Upper lobe of left lung (tissue), 4 donors: ENCODE results near the gene LNX1.
"Not testable (repeated sequence)": the region's sequence is repeated elsewhere in the genome, so short reads cannot be mapped to it uniquely, and the experiment has no call there.

Source experiments
- EP300 ChIP-seq, 4 donors: sonication (generic); formaldehyde crosslinking; IDR thresholded peaks; one replicate each; pipeline ENCODE4 v1.5.1; 2017; ENCODE audit warnings: antibody characterized with exemption in 4 of 4, control low read depth in 2 of 4
- TF ChIP-seq, protein P1 (sequence below), 6 experiments: fragments of 450-650 bp in 4 of 6; fragments of 200-600 bp in 2 of 6; sonication (generic) in 2 of 6; IDR thresholded peaks; one replicate each; pipeline ENCODE4 v1.5.1; 2016 to 2019; ENCODE audit warnings: antibody characterized with exemption in 6 of 6

DNA sequence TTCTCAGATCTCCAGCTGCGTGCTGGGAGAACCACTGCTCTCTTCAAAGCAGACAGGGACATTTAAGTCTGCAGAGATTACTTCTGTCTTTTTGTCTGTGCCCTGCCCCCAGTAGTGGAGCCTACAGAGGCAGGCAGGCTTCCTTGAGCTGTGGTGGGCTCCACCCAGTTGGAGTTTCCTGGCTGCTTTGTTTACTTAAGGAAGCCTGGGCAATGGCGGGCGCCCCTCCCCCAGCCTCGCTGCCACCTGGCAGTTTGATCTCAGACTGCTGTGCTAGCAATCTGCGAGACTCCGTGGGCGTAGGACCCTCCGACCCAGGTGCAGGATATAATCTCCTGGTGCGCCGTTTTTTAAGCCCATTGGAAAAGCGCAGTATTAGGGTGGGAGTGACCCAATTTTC lies 181.8 kb downstream of the LNX1 start:
- TF ChIP-seq, protein P1, sequence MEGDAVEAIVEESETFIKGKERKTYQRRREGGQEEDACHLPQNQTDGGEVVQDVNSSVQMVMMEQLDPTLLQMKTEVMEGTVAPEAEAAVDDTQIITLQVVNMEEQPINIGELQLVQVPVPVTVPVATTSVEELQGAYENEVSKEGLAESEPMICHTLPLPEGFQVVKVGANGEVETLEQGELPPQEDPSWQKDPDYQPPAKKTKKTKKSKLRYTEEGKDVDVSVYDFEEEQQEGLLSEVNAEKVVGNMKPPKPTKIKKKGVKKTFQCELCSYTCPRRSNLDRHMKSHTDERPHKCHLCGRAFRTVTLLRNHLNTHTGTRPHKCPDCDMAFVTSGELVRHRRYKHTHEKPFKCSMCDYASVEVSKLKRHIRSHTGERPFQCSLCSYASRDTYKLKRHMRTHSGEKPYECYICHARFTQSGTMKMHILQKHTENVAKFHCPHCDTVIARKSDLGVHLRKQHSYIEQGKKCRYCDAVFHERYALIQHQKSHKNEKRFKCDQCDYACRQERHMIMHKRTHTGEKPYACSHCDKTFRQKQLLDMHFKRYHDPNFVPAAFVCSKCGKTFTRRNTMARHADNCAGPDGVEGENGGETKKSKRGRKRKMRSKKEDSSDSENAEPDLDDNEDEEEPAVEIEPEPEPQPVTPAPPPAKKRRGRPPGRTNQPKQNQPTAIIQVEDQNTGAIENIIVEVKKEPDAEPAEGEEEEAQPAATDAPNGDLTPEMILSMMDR (IDR thresholded peaks at IDR 0.05), result not testable (repeated sequence)
- TF ChIP-seq EP300 (IDR thresholded peaks at IDR 0.05), result not testable (repeated sequence)
